Urinary bladder (tissue), 4 donors: ENCODE measurements around the gene CLSTN3. TPM values are rescaled to one million over a fixed set of nuclear protein-coding genes. Genes with fewer than 3 reads are reported as not detected.

Experiments used
- DNase-seq: peaks from one replicate; pipeline ENCODE4 v3.0.0-alpha.2; 2015; ENCODE audit errors: extremely low spot score
- H3K27ac ChIP-seq: one replicate; pipeline ENCODE4 v1.5.1; 2013; ENCODE audit warnings: low read depth, mild to moderate bottlenecking, moderate library complexity
- H3K36me3 ChIP-seq: one replicate; pipeline ENCODE4 v1.6.1; 2013; ENCODE audit warnings: mild to moderate bottlenecking, moderate library complexity; ENCODE audit not compliant: insufficient read depth
- H3K4me1 ChIP-seq: one replicate; pipeline ENCODE4 v1.6.1; 2013; ENCODE audit warnings: mild to moderate bottlenecking, moderate library complexity; ENCODE audit not compliant: insufficient read depth
- H3K4me3 ChIP-seq: one replicate; pipeline ENCODE4 v1.5.1; 2013; ENCODE audit warnings: low read depth, low read length
- WGBS: extraction: QIAGEN DNeasy Blood & Tissue Kit; methylation state at CpG from one replicate; pipeline ENCODE4 v1.1.7; 2013; 5-methylcytosine and 5-hydroxymethylcytosine counted together
- polyA plus RNA-seq: library from polyadenylated mRNA; stranded (reverse); fragments of 200-250 nt; gene quantifications from one replicate; pipeline ENCODE4 v1.2.3, GENCODE V29; 2013
- total RNA-seq: library from RNA; depleted of rRNA; stranded (reverse); fragments of >200 nt; gene quantifications from one replicate; pipeline ENCODE4 v1.2.3, GENCODE V29; 2014
- donor health status: healthy with polysubstance abuse.
- donor health status: healthy.

CLSTN3 gene
- total and polyA plus RNA-seq, 2 donors: 16.7 to 20.9 TPM

DNA sequence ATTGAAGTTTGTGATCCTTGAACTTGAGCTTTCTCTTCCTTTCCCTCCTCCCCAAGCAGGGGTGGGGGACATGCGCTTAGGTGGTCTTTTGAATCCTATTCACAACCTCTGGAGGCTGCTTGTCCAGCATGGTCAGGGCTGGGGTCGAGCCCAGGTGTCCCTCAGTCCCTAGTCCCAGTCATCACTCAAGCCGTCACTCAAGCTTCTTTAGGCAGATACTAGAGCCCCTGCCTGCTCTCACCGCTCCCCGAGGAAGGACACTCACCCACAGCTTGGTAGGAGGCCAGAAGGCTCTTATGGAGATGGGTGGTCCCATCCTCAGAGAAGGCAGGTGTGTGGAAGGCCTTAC, 20.6 kb upstream of the CLSTN3 start:
- Histone ChIP-seq H3K36me3 (no peaks in the 10 kb centered on the region), H3K4me3 (no peak overlapping the region), H3K4me1 (no peaks in the 10 kb centered on the region), H3K27ac (no peak overlapping the region)
- no peak for DNase-seq
- WGBS: 65% methylated on average over 5 of the region's 5 CpGs

DNA sequence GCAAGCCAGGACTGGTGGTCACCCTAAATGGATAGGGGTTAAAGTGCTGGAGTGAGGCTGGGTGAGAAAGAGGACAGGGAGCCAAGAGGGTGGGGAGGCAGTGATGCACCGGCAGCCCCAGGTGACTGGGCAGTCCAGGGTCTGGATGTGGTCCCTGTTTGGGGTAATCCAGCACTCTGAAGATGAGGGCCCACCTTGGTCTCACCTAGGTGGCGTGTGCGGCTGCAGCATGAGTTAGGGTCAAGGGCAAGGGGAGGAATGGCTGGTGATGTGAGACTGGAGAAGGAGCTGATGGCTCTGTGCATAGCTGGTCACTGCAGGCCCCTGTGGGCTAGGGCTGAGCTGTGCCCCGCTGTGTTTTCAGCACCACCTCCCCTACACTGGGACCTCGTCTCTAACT, 19.5 kb upstream of the CLSTN3 start:
- 92% methylated on average over 5 of the region's 5 CpGs for WGBS
- no peak for DNase-seq
- Histone ChIP-seq H3K27ac (no peak overlapping the region), H3K4me1 (no peaks in the 10 kb centered on the region), H3K4me3 (no peak overlapping the region), H3K36me3 (no peaks in the 10 kb centered on the region)

DNA sequence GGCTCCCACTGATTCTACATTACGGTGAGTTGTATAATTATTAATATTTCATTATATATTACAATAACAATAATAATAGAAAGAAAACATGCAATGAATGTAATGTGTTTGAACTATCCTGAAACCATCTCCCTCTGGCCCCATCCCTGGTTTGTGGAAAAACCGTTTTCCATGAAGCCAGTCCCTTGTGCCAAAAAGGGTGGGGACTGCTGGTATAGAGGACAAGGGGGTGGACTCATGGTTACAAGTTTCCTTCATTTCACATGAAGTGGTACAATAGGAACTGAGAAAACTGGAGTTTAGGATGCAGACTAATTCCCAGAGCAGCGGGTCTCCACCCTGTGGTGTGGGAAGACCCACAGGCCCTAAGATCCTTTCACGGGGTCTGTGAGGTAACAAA, 18.1 kb upstream of the CLSTN3 start:
- DNase-seq: no peak
- WGBS: 71% methylated on average over 4 of the region's 4 CpGs
- no peaks in the 10 kb centered on the region for H3K4me1 ChIP-seq
- H3K36me3 ChIP-seq: no peaks in the 10 kb centered on the region
- no peak overlapping the region for H3K27ac ChIP-seq
- H3K4me3 ChIP-seq: no peak overlapping the region

DNA sequence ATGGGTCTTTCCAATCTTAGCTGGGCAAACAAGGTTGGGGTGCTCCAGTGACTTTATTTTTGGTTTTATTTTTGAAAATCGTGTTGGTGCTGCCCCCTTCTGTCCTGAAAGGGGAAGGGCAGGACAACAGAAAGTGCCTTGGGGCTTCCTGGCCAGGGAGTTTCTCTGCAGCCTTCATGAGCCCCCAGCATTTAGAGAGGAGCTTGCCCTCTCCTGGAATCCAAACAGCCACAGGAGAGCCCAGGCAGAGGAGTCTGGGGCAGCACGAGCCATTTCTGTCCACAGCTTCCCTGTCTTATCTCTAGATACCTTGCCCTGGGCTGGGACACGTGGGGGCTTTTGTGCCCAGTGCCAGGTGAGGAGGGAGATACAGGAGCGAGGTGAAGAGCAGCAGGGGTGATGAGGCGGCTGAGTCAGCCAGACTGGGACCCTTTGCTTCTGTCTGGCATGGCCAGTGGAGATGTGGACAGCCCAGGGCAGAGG, 16.7 kb upstream of the CLSTN3 start:
- WGBS: 45% methylated on average over 5 of the region's 5 CpGs
- Histone ChIP-seq H3K27ac (no peak overlapping the region), H3K4me1 (no peaks in the 10 kb centered on the region), H3K36me3 (no peaks in the 10 kb centered on the region), H3K4me3 (no peak overlapping the region)
- DNase-seq: no peak

DNA sequence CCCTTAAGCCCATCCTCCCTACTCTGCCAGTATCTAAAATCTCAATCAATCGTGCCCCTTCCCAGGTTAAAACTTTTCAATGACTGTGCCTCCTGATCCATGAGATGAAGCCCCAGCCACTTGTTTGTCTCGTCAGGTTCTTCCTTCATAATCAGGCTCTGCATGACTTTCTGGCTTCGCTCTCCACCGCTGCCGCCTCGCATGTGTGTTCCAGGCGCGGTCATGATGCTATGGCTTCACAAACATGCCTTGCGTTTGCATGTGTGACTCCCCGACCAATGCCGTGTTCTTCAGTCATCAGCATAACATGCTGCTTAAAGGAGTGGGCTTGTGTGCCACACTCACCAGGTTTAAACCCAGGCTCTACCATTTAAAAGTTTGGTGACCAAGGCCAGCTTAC, 16.2 kb upstream of the CLSTN3 start:
- Histone ChIP-seq H3K4me1 (no peaks in the 10 kb centered on the region), H3K36me3 (no peaks in the 10 kb centered on the region), H3K27ac (no peak overlapping the region), H3K4me3 (no peak overlapping the region)
- DNase-seq: no peak
- WGBS: 90% methylated on average over 11 of the region's 11 CpGs

DNA sequence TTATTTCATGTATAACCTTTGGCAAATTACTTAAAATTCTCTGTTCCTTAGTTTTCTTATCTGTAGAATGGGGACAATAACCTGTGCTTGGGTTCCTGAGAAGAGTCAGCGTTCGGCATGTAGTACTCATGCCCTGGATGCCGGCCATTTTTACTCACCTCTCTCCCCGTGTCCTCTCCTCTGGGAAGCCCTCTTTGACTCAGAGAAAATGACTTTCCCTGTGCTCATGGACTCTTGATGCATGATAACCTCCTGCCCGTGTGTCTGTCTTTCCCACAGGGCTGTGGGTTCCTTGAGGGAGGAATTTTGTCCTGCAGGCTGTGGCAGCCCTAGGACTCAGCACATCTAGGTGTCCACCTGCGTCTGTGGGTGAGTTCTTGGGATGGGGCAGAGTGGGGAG, 15.3 kb upstream of the CLSTN3 start:
- Histone ChIP-seq H3K36me3 (no peaks in the 10 kb centered on the region), H3K27ac (no peak overlapping the region), H3K4me3 (no peak overlapping the region), H3K4me1 (no peaks in the 10 kb centered on the region)
- 90% methylated on average over 6 of the region's 6 CpGs for WGBS
- no peak for DNase-seq

DNA sequence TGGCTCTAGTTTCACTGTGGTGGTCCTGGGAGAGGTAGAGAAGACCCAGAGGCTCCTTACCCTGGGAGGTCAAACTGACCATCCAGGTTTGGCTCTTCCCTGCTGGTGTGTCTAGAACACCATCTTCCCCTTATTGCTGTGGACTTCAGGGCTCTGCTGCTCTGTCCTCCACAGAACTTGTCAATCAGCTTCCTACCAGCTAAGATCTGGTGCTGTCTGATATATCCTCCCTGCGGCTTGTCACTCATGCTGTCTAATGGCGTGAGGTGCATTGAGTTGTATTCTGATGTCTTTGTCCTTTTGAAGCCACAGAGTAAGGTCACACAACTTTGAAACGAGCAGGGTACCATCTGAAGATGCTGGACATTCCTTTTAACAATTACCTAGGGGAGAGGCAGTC, 14.0 kb upstream of the CLSTN3 start:
- Histone ChIP-seq H3K27ac (no peak overlapping the region), H3K36me3 (no peaks in the 10 kb centered on the region), H3K4me1 (no peaks in the 10 kb centered on the region), H3K4me3 (no peak overlapping the region)
- WGBS: 87% methylated on average over 3 of the region's 3 CpGs
- DNase-seq: no peak

DNA sequence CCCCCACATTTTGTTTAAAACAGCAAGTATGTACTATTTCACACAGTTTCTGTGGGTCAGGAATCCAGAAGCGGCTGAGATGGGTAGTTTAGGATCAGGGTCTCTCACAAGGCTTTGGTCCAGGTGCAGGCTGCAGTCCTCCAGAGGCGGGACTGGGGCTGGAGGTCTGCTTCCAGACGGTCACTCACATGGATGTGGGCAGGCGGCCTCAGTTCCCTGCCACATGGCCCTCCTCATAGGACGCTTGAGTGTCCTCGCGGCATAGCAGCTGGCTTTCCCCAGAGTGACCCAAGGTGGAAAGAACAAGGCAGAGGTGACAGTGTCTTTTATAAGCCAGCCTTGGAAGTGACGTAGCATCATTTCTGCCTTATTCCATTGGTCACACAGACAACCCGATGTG, 13.3 kb upstream of the CLSTN3 start:
- Histone ChIP-seq H3K4me1 (no peaks in the 10 kb centered on the region), H3K36me3 (no peaks in the 10 kb centered on the region), H3K4me3 (no peak overlapping the region), H3K27ac (no peak overlapping the region)
- WGBS: 93% methylated on average over 9 of the region's 9 CpGs
- no peak for DNase-seq

DNA sequence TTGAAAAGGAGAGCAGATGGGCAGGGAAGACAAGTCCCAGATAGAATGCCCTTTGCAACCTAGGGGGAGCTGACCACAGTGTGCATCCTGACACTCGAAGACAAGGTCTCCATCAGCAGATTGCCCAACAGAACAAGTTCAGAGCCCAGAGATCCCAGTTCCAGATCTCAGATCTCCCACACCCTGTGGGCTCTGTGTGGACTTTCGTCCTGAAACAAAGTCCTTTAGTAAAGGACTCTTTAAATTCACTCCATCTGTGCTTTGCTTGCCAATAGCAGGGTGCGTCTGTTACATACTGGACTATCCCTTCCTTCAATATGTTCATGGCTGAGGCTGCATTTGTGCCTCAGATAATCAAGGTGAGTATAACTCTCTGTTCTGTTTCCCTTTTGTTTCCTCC, 12.5 kb upstream of the CLSTN3 start:
- 86% methylated on average over 3 of the region's 3 CpGs for WGBS

DNA sequence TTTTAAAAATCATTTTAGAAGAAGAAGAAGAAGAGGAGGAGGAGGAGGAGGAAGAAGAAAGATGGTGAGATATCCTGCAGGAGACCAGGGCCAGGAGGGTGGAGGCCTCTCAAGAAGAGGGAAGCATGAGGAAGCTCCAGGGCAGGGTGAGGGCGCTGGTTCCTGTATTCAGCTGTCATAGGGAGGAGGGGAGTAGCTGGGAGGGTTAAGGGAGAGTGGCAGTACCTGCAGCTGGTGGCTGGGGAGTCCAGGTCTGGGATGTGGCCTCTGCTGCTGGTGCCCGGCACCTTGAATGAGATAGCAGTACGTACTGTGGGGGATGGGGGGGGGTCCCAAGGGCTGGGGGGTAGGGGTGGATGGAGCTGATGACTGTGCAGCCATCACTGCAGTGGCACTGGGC, 11.3 kb upstream of the CLSTN3 start:
- DNase-seq: no peak
- no peaks in the 10 kb centered on the region for H3K36me3 ChIP-seq
- no peak overlapping the region for H3K27ac ChIP-seq
- no peaks in the 10 kb centered on the region for H3K4me1 ChIP-seq
- no peak overlapping the region for H3K4me3 ChIP-seq
- 86% methylated on average over 3 of the region's 3 CpGs for WGBS

More for the DNA sequence above, 12.5 kb upstream of the CLSTN3 start:
- Histone ChIP-seq H3K27ac (no peak overlapping the region), H3K36me3 (no peaks in the 10 kb centered on the region), H3K4me1 (no peaks in the 10 kb centered on the region), H3K4me3 (no peak overlapping the region)
- no peak for DNase-seq

DNA sequence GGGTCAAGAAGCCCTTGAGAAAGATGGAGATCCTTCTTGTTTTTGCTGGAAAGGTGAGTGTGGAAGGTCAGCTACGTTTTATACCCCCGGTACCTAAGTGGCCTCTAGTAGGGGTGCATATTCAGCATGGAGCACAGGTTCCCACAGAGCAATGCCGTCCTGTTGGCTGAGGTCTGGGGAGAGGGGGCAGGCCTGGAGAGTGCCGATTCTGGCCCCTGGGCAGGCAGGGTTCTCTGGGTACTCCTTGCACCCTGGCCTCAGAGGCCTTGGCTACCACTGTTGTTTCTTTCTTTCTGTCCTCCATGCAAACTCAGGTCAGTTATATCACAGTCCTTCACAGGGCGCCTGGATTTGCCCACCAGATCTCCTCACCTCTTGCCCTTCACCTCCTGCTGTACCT, 10.0 kb upstream of the CLSTN3 start:
- DNase-seq: no peak
- Histone ChIP-seq H3K4me3 (no peak overlapping the region), H3K27ac (no peak overlapping the region)

DNA sequence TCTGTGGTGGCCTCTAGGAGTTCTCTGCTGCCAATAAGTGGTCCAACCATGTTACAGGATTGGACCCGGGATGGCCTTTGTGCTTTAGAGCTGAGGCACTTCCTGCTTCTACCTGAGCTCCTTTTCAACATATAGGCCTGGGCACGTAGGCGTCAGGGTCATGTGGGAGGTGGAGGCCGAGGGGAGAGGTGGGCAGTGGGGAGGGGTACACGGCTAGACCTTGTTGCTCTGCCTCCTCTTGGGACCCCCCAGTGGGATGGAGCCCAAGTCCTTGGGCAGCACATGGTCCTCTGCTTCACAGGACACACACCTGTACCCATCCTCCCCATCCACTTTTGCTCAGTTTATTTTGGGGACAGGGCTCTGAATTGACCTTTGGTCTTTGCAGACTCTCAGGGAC, 8.8 kb upstream of the CLSTN3 start:
- Histone ChIP-seq H3K4me1 (no peaks in the 10 kb centered on the region), H3K36me3 (no peaks in the 10 kb centered on the region), H3K4me3 (no peak overlapping the region), H3K27ac (no peak overlapping the region)
- no peak for DNase-seq
- 81% methylated on average over 5 of the region's 5 CpGs for WGBS

More for the DNA sequence above, 10.0 kb upstream of the CLSTN3 start:
- WGBS: 88% methylated on average over 5 of the region's 5 CpGs
- no peaks in the 10 kb centered on the region for H3K36me3 ChIP-seq
- H3K4me1 ChIP-seq: no peaks in the 10 kb centered on the region

DNA sequence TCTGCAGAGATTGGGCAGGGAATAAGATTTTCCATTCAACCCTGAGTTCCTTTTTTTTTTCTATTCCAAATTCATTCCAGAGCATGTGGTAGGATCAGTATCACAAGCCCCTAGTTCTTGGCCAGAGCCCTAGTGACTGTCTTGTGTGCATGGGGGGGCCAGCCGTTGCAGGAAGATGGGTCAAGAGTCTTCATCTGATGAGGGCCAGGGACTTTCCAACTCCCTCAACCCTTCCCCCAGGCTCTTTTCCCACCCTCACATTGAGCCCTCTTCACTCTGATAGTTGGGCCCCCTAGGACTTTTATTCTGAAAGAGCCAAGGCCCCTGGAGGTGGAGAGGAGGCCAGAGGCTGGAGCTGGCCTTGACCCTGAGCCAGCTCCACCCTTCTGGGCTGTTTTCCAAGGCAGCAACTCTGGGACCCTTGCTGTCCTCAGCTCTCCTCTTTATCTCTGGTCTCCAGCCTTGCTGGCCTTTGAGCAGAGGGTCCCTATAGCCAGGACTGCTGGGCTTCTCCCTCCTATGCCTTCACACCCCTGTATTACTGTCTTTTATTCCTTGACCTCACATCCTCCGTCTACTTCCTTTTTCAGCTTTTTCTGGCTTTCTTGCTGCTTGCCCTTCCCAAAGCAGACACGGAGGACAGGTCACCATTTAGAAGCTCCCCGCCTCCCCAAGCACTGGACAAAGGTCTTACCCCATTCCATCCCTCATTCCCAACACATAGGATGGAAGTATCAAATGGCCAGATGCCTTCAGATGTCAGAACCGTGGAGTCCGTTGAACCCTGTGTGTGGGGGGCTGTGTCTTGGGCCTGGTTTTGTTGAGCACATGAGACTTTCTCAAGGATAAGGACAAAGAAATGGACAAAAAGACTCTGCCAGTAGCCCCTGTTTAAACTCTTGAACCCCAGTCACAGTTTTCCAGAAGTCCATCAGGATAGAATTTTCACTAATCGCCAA, 7.1 kb upstream of the CLSTN3 start:
- Histone ChIP-seq H3K36me3 (no peaks in the 10 kb centered on the region), H3K4me1 (no peaks in the 10 kb centered on the region), H3K27ac (no peak overlapping the region), H3K4me3 (no peak overlapping the region)
- WGBS: 71% methylated on average over 7 of the region's 7 CpGs
- no peak for DNase-seq

DNA sequence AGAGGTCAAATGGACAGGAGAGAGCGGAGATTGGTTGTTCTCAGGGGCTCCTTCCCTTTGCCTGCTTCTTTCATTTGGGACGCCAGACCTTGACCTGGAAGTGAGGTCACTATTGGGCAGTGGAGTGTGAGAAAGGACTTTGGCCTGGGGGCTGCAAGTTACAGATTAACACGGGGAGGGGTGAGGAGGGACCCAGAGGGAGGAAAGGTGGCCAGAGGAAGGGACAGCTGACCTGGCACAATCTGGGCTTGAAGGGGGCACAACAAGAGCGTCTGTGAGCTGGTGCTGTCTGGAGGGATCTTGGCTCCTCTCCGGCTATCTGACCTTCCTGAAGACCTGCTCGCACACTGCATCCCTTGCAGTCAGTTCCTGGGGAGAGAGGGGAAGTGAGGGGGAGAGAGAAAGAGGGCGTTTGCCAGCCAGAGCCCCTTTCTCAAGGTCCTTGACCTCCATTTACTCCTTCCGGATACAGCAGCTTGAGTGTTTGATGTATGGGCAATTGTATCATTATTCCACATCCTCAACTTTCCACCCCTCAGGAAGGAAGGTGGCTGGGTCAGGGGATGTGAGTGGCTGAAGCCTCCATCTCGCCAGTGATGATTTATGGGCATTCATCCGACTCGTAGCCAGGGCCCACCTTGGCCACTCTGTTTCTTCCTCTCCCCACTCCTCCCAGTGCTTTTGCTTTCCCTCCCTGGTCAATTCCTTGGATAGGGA, 6.2 kb upstream of the CLSTN3 start:
- no peak overlapping the region for H3K4me3 ChIP-seq
- H3K4me1 ChIP-seq: no peaks in the 10 kb centered on the region
- H3K36me3 ChIP-seq: no peaks in the 10 kb centered on the region
- no peak overlapping the region for H3K27ac ChIP-seq
- no peak for DNase-seq
- 61% methylated on average over 11 of the region's 11 CpGs for WGBS
